GM12892 (cell line): ENCODE data around the gene EVC2.

Experiments used
- POLR2A ChIP-seq: IDR thresholded peaks from 2 replicates; pipeline ENCODE4 v1.6.1; 2011; ENCODE audit warnings: low read depth, low read length, control low read depth
- POLR2AphosphoS5 ChIP-seq: IDR thresholded peaks from 2 replicates; pipeline ENCODE4 v1.6.1; 2011; ENCODE audit warnings: low read depth, low read length, control low read depth

GRCh38 chr4:5515646-5516045 is 192.7 kb downstream of the EVC2 start:
- no peak for TF ChIP-seq POLR2AphosphoS5
- no peak for TF ChIP-seq POLR2A
